ENCODE data around the gene NOS1AP. TPM values are rescaled to one million over a fixed set of nuclear protein-coding genes. Genes with fewer than 3 reads are reported as not detected.
"Not testable (repeated sequence)": the region's sequence is repeated elsewhere in the genome, so short reads cannot be mapped to it uniquely, and the experiment has no call there.

NOS1AP gene
- polyA plus RNA-seq, 1 donor: 1.1 TPM

- no peak for DNase-seq
Observed at GRCh38 chr1:162388615-162389014, 319.1 kb downstream of the NOS1AP start.

GRCh38 chr1:162389021-162389818 is 319.7 kb downstream of the NOS1AP start:
- no peak for DNase-seq

GRCh38 chr1:162389971-162390370 is 320.5 kb downstream of the NOS1AP start:
- no peak for DNase-seq

- DNase-seq: no peak
Observed at GRCh38 chr1:162390396-162391185, 321.1 kb downstream of the NOS1AP start.

GRCh38 chr1:162391790-162392563 is 322.5 kb downstream of the NOS1AP start:
- peak; percentile 16 for DNase-seq

- no peak for DNase-seq
Observed at GRCh38 chr1:162396201-162396906, 326.9 kb downstream of the NOS1AP start.

GRCh38 chr1:162397039-162397448 is 327.6 kb downstream of the NOS1AP start:
- no peak for DNase-seq

GRCh38 chr1:162397943-162398560 is 328.6 kb downstream of the NOS1AP start:
- no peak for DNase-seq

GRCh38 chr1:162398999-162399580 is 329.6 kb downstream of the NOS1AP start:
- no peak for DNase-seq

GRCh38 chr1:162400790-162401355 is 331.4 kb downstream of the NOS1AP start:
- no peak for DNase-seq

GRCh38 chr1:162404550-162405160 is 335.2 kb downstream of the NOS1AP start:
- no peak for DNase-seq

GRCh38 chr1:162405800-162406199 is 336.3 kb downstream of the NOS1AP start:
- no peak for DNase-seq

GRCh38 chr1:162406811-162407210 is 337.3 kb downstream of the NOS1AP start:
- no peak for DNase-seq

GRCh38 chr1:162407539-162407938 is 338.0 kb downstream of the NOS1AP start:
- no peak for DNase-seq

- DNase-seq: no peak
Observed at GRCh38 chr1:162412002-162412401, 342.5 kb downstream of the NOS1AP start, which contains the start of gene SH2D1B. TSS of gene SH2D1B (minus strand) at chr1:162412136. CDS start at chr1:162412016, 120 bp downstream.

GRCh38 chr1:162416215-162416614 is 346.7 kb downstream of the NOS1AP start:
- DNase-seq: no peak

- no peak for DNase-seq
Observed at GRCh38 chr1:162416909-162417308, 347.4 kb downstream of the NOS1AP start.

GRCh38 chr1:162417650-162418049 is 348.2 kb downstream of the NOS1AP start:
- DNase-seq: no peak

GRCh38 chr1:162418584-162418983 is 349.1 kb downstream of the NOS1AP start:
- not testable (repeated sequence) for DNase-seq

- not testable (repeated sequence) for DNase-seq
Observed at GRCh38 chr1:162419450-162419931, 350.0 kb downstream of the NOS1AP start.
